Activated CD4-positive, alpha-beta T cell treated with anti-CD3 and anti-CD28 coated beads for 4 hours (primary cell): Measurements from ENCODE around the gene GALP.
"Not testable (repeated sequence)": the region's sequence is repeated elsewhere in the genome, so short reads cannot be mapped to it uniquely, and the experiment has no call there.

ENCODE experiments used
- DNase-seq, 2 donors: peaks; one replicate each; pipeline ENCODE4 v3.0.0-alpha.2; 2020

GALP gene

DNA sequence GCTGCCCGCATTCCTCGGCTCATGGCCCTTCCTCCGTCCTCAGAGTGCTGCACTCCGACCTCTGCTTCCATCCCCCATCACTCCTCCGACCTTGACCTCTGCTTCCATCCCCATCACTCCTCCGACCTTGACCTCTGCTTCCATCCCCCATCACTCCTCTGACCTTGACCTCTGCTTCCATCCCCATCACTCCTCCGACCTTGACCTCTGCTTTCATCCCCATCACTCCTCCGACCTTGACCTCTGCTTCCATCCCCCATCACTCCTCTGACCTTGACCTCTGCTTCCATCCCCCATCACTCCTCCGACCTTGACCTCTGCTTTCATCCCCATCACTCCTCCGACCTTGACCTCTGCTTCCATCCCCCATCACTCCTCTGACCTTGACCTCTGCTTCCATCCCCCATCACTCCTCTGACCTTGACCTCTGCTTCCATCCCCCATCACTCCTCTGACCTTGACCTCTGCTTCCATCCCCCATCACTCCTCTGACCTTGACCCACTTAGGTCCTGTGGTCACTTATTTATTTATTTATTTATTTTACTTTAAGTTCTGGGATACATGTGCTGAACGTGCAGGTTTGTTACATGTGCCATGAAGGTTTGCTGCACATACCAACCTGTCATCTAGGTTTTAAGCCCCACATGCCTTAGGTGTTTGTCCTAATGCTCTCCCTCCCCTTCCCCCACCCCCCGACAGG, 26.7 kb upstream of the GALP start:
- not testable (repeated sequence) for DNase-seq

DNA sequence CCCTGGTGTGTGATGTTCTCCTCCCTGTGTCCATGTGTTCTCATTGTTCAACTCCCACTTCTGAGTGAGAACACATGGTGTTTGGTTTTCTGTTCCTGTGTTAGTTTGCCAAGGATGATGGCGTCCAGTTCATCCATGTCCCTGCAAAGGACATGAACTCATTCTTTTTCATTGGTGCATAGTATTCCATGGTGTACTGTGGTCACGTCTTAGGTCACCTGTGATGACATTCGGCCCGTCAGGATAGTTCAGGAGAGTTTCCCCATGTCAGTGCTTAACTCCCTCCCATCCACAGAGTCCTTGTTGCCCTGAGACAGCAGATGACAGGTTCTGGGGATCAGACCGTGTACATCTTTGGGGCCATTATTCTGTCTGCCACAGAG, 26.2 kb upstream of the GALP start:
- no peak for DNase-seq

DNA sequence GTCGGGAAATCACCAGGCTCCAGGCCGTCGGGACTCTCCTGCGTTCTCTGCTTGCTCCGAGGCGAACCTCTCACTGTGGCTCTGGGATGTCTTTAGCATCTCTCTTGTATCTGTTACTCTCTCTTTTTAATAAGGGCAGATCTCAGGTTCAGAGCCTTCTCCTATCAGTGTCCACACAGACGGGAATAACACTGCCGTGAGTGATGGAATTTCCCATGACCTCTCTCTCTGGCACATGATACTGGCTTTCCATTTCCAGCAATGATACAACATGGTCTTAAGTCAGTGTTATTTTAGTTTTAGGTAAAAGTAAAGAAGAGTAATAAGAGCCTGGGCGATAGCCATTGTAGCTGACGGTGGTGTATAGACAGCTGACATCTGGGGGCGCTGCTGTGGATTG, 25.4 kb upstream of the GALP start:
- no peak for DNase-seq

DNA sequence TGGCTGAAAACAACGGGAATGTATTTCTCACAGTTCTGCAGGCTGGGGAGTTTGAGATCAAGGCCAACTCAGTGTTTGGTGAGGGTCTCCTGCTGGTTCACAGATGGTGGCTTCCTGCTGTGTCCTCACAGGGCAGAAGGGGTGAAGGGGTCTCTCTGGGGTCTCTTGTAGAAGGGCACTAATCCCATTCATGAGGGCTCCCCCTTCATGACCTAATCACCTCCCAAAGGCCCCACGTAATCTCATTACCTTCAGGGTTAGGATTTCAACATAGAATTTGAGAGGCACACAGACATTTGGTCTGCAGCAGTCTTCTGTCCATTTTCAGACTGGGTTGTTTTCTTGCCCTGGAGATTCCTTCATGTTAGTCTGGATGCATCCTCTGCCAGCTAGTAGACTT, 23.2 kb upstream of the GALP start:
- DNase-seq = no peak

DNA sequence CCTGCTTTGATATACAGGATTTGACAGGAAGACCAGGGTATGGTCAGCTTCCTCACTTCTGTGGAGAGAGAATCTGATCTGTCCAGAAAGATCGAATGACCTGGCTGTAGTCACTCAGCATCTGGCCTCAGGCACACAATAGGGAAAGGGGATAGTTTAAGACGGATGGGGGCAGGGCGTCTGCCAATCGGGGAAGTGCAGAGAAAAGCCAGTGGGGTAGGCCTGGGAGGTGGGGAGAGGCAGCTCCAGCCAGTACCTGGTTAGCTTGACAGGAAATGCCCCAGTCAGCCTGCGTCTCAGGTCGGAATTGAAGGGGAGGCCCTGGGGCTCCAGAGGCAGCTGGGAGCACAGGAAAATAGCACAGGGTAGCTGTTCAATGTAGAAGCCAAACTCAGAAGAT, 22.3 kb upstream of the GALP start:
- no peak for DNase-seq

DNA sequence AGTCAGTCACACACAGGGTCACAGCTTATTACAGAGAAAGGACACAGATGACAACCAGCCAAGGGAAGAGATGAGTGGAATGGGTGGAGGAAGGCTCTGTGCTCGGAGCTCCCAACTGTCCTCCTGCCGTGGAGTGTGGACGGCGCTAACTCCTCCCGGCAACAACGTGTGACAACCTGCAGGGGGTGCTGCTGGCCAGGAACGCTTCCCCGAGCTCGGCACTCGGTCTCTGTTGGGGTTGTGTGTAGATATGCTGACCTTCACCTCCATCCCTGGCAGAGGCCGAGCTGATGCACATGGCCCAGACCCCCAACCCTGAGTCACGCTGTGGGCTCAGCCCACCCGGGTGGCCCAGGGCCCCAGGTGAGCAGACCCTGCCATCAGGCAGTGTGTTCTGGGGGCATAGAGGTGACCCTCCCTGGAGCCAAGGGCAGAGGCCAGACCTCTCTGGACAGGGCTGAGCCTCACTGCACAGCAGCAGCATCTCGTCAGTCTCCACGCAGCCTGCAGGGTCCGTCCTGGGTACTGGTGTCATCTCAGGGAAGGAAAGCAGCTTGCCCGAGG, 20.6 kb upstream of the GALP start:
- DNase-seq = no peak

DNA sequence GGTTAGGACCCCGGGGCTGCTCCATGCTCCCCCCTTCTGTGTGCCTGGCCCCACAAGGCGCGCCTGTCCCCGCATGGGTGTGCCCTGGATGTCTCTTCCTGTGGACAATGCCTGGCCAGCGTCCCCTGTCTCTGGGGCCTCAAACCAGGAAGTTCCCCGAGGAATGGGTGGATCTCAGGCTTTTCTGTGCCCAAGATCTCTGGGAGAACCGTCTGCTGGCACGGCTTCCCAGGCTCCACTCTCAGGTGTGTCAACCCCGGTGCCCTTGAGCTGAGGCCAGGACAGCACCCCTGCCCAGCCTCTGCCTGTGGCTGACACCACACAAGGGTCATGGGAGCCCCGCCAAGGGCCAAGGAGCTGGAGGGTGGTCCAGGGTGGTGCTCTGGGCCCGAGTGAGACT, 19.0 kb upstream of the GALP start:
- no peak for DNase-seq

DNA sequence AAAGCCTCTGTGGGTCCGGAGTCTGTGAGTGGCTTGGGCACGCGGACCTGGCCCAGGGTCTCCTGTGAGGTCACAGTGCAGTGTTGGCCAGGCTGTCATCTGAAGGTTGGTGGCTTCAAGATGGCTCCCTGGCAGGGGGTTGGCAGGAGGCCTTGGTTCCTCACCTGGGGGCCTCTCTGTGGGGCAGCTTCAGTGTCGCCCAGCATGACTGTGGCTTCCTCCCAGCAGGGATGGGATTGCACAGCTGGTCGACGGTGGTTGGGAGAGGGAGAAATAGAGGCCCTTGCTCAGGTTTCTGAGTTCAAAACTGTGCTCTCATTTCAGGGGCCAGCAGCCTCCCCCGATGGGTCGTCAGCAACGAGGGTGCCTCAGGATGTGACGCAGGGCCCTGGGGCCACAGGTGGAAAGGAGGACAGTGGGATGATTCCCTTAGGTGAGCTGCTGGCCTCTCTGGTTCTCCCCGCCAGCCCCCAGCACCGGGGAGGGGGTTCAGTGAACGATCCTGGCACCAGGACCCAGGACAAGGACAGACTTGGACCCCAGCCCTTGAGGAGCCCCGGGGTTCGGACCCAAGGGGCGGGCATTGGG, 17.5 kb upstream of the GALP start:
- DNase-seq = no peak

DNA sequence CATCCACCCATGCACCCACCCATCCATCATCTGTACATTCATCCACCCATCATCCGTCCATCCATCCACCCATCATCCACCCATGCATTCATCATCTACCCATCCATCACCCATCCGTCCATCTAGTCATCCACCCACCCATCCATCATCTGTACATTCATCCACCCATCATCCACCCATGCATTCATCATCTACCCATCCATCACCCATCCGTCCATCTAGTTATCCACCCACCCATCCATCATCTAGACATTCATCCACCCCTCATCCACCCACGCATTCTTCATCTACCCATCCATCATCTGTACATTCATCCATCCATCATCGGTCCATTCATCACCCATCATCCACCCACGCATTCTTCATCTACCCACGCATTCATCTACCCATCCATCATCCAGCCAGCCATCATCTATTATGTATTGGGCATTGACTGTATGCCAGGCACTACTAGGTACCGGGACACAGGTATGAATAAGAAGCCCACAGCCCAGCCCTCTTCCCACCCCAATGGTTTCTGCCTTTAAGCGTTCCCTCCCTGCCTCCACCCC, 16.7 kb upstream of the GALP start:
- DNase-seq = no peak

DNA sequence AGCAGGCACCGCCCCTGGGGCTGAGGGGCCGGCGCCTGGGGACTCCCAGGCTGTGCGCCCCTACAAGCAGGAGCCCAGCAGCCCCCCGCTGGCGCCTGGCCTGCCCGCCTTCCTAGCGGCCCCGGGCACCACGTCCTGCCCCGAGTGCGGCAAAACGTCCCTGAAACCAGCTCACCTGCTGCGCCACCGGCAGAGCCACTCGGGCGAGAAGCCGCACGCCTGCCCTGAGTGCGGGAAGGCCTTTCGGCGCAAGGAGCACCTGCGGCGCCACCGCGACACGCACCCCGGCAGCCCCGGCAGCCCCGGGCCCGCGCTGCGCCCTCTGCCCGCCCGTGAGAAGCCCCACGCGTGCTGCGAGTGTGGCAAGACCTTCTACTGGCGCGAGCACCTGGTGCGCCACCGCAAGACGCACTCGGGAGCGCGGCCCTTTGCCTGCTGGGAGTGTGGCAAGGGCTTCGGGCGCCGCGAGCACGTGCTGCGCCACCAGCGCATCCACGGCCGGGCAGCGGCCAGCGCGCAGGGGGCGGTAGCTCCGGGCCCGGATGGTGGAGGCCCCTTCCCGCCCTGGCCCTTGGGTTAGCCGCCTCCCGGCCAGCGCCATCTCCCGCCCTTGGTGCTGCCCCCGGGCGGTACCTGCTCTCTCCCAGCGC, 16.1 kb upstream of the GALP start:
- no peak for DNase-seq

DNA sequence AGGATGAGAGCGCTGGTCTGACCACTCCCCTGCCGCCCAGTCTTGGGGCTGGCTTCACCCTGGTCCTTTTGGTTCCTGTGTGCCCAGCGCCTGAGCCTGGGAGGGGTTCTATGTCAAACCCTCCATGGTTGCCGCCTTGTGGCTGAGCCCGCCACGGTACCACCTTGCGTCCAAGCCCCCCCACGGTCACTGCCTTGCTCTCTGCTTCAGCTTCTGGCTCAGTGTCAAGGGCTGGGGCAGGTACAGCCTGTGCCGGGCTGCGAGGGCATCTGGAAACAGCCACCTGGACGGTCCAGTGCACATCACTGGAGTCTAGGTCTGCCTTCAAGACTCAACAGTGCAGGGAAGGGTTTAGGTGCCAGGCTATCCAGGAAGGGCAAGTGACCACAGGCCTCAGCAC, 14.3 kb upstream of the GALP start:
- no peak for DNase-seq

DNA sequence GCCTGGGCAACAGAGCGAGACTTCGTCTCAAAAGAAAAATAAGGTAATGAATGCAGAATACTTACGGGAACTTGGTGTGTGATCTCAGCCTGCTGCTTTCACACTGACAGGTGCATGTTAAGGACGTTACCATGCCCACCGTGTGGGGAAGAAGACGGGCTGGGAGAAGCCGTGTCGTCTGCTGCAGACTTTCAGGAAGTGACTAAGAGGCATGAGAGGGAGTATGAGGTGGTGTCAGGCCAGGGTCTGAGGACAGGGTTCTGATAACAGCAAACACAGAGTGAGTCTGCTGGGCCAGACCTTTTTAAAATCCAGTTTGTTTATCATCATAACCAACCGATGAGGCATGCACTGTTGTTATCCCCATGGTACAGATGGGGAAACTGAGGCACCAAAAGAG, 13.6 kb upstream of the GALP start:
- no peak for DNase-seq

DNA sequence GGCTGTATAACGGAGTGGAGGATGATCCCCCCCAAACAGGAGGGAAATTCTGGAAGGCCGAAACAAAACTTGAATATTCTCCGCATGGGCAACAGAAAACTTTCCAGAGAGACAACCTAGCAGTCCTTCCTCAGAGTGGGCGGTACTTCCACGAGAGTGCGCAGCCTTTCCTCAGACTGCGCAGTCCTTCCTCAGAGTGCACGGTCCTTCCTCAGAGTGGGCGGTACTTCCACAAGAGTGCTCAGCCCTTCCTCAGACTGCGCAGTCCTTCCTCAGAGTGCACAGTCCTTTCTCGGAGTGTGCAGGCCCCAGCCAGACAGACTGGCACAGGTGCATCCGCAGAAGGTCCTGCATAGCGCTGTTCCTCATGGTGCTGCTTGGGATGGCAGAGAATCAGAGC, 12.7 kb upstream of the GALP start:
- DNase-seq = no peak

DNA sequence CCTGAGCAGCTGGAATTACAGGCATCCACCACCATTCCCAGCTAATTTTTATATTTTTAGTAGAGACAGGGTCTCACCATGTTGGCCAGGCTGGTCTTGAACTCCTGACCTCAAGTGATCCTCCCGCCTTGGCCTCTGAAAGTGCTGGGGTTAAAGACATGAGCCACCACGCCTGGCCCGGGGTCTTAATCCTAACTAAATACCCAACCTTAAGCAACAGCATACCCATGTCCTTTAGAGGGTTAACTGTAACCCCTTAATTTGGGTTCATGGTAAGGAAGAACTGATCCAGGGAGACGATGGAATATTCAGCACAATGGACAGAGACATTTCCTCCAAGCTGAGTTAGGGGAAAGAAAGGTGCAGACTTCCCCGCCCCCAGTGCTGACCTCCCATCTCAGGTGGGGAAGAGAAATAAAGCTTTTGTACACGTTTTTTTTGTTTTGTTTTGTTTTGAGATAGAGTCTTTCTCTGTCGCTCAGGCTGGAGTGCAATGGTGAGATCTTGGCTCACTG, 8.7 kb upstream of the GALP start:
- DNase-seq = no peak

DNA sequence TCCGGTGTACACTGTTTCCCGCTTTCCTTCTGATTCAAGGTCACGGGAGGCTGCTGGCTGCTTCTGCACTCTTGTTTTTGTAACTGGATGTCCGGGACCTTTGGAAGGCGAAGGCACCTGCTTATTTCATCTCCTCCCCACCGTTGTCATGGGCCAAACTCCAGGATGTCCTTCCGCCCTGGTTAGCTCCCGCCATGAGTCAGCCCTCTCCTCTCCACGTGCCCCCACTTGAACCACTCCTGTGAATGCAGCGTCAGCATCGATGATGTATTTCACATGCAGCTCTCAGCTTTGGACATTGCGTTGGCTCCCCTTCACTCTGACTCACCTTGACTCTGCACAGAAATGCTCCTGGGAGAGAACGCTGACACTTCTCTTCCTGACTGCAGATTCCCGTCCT, 5.5 kb upstream of the GALP start:
- DNase-seq = no peak

DNA sequence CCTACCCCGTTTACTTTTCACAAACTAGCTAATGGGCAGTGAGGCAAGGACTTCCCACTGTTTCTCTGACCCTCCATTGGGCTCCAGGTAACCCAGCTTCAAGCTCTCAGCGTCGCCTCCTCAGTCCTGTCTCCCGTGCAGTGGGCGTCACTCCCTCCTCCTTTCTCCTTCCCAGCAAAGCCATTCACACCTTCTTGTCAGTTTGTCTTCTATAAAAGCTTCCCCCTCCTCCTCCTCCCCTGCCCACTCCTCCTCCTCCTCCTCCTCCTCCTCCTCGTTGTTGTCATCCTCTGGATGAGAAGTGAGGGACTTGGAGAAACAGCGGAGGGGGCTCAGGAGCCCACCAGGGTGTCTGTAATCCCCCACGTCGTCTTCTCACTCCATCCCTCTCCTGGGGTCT, 1.7 kb upstream of the GALP start:
- DNase-seq = no peak

DNA sequence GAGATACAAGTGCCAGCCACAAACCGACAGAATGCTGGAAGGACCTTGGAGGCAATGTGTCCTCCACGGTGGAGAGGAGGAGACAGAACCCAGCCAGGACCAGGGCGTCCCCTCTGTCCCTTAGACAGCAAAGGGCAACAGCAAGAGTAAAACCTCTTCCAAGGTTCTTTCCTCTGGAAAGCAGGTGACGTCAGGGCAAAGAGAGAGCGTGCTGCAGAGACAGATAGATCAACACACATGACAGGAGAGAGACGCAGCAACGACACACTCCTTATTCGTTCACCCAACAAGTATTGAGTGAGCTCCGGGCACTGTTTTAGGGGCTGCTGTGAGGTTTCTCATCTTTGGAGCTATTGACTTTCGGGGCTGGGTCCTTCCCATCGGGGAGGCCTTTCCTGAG, 1.3 kb upstream of the GALP start:
- no peak for DNase-seq

DNA sequence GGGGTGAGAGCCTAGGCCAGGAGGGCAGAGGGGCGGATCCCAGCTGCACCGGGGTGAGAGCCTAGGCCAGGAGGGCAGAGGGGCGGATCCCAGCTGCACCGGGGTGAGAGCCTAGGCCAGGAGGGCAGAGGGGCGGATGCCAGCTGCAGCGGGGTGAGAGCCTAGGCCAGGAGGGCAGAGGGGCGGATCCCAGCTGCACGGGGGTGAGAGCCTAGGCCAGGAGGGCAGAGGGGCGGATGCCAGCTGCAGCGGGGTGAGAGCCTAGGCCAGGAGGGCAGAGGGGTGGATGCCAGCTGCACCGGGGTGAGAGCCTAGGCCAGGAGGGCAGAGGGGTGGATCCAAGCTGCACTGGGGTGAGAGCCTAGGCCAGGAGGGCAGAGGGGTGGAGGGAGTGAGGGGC, 502 bp downstream of the GALP start:
- DNase-seq = not testable (repeated sequence)

DNA sequence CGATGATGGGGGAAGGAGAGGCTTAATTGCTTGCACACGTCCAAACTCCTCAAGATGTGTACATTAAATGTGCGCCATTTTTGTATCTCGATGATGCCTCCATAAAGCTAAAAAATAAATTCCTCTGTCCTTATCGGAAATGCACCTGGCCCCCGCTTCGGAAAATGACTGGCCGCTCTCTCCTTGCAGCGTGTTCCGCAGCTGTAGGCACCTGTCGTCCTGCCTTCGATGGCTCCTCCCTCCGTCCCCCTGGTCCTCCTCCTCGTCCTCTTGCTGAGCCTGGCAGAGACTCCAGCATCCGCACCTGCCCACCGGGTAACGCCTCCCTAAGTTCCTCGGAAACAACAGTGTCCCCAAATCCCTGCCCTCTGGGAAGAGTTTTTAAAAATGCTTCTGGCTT, 1.1 kb downstream of the GALP start:
- DNase-seq = no peak

DNA sequence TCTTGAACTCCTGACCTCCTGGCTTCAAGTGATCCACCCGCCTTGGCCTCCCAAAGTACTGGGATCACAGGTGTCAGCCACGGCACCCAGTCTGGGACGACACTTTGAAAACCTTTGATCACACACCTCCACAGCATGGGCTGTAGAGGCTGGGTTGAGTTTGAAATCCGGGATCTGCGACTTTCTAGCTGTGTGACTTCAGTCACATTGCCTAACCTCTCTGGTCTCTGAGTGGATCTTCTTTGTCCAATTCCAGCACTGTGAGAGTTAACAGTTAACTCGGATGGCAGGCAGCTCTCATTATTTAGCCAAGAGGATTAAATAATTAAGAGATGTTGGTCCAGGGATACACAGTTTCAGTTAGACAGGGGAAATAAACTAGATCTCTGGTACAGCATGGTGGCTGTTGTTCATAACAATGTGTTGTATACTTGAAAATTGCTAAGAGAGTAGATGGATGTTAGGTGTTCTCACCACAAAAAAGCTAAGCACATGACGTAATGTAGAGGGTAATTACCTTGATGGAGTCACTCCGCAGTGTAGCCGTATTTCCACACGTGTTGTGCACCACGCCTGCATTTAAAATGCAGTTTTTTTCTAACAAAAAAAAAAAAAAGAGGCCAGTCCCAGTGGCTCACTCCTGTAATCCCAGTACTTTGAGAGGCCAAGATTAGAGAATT, 1.9 kb downstream of the GALP start:
- DNase-seq = no peak

DNA sequence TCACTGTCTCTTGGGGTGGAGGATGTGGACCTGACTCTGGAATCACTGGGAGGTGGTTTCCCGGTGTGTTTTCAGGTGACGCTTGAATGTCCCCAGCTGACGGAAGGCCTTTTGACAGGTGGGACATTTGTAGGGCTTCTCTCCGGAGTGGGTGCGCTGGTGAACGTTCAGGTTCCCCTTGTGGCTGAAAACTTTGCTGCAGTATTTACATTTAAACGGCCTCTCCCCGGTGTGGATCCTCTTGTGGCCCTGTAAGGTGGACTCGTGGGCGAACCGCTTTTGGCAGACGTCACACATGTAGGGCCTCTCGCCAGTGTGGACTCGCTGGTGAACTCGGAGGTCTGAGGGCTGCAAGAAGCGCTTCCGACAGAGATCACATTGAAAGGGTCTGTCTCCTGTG, 14.0 kb downstream of the GALP start:
- DNase-seq = no peak

DNA sequence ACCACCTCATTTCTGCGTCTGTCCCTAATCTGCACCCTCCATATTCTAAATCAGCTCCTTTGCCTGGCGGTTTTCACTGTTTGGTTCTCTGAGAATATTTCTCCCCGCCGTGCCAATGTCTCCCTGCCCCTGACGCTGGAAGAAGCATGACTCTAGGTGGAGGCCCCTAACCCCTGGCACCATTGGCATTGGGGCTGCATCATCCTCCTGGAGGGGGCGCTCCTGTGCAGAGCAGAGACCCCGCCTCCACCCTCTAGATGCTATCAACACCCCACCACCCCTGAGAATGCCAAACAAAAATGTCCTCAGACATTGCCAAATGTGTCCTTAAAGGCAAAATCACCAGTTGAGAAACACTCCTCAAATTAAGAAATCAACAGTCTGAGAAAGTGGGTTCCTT, 15.3 kb downstream of the GALP start:
- no peak for DNase-seq

DNA sequence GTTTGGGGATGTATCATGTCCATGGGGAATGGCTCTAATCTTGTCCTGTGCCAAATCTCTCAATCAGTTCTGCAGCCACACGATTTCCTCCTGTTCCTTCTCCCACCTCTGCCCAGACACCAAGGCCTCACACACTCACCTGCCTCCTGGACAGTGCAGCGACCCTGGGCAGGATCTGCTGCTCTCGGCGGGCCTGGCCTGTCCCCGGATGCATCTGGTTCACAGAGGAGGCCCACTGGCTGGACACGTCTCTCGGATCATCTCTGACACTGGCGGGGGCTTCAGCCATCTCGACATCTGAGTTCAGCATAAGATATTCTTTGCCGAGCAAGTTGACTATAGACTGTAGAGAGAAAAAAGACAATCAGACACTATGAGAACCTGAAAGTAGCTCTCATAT, 15.9 kb downstream of the GALP start:
- no peak for DNase-seq
